Nephron progenitor cell (in vitro differentiated cells): ENCODE data around the gene APLNR.

ENCODE experiments used
- DNase-seq: peaks from one replicate; pipeline ENCODE4 v3.0.0; 2021
- H3K27ac Mint-ChIP-seq: 2 replicates; pipeline ENCODE4 v1.8.0; 2021; ENCODE audit warnings: mild to moderate bottlenecking, moderate library complexity, mixed read lengths
- H3K27me3 Mint-ChIP-seq: 2 replicates; pipeline ENCODE4 v1.8.0; 2021; ENCODE audit warnings: mild to moderate bottlenecking, low read depth, mixed read lengths; ENCODE audit not compliant: poor library complexity
- H3K36me3 Mint-ChIP-seq: 2 replicates; pipeline ENCODE4 v1.8.0; 2021; ENCODE audit warnings: low read depth, mixed read lengths
- H3K4me1 Mint-ChIP-seq: 2 replicates; pipeline ENCODE4 v1.8.0; 2021; ENCODE audit warnings: mixed read lengths
- H3K4me3 Mint-ChIP-seq: 2 replicates; pipeline ENCODE4 v1.8.0; 2021; ENCODE audit warnings: mild to moderate bottlenecking, moderate library complexity, mixed read lengths
- H3K9me3 Mint-ChIP-seq: 2 replicates; pipeline ENCODE4 v1.8.0; 2021; ENCODE audit warnings: mild to moderate bottlenecking, moderate library complexity, mixed read lengths
- CTCF ChIP-seq: fragments of 200-600 bp; sonication (generic); IDR thresholded peaks from 2 replicates; pipeline ENCODE4 v1.5.0; 2021; ENCODE audit warnings: antibody characterized with exemption

APLNR gene

DNA sequence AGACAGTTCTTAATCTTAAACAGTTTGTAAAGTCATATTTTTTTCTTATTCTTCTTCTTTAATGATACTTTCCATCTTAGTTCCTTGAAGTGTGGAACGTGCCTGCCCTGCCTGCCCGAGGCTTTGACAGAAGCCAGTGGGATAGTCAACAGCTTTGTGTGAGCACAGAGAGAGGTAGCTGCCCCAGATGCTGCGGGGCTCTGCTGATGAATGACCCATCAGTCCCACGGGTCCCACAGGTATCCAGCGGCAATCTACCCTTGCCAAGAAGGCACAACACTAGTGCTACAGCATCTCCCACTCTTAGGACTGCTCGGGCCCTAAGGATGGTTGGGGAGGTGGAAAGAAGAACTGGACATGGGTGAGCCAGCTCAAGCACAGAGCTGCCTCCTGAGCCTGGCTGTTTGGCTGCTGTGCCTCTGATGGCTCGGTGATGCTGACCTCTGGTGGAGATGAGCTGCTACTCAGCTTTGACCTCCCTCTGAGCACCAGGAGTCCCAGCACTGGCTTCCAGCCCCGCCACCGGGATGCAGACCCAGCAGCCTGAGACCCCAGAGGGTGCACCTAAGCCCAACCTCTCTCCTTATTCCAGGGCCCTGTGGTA lies 11.8 kb upstream of the APLNR start:
- Mint-ChIP-seq H3K27me3 (no peaks in the 10 kb centered on the region), H3K27ac (no peak overlapping the region), H3K4me1 (peaks cover 23% of the 10 kb centered on the region), H3K36me3 (no peaks in the 10 kb centered on the region), H3K4me3 (no peak overlapping the region), H3K9me3 (no peaks in the 10 kb centered on the region)
- peak; percentile 78 for DNase-seq
- peak; percentile 57 for TF ChIP-seq CTCF

DNA sequence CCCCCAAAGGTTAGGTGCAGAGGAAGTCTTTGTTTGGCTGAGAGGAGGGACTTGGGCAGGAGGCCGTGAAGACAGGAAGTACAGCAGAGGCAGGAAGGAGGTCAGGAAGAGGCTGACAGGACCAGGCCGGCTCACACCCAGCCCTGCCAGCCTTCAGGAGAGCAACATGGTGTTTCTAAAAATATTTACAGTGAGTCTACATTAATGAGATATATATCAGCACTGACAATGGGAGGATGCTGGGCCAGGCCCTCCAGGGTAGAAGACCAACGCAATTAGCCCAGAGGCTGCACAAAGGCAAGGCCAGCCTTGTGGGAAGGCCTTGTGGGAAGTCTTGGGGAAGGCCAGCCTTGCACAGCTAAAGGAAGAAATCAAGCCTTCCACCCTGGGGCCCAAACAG lies 7.9 kb upstream of the APLNR start:
- H3K4me1 Mint-ChIP-seq: peaks cover 43% of the 10 kb centered on the region
- no peak for TF ChIP-seq CTCF
- DNase-seq: no peak
- H3K27ac Mint-ChIP-seq: peak overlapping the region; percentile 81
- no peaks in the 10 kb centered on the region for H3K9me3 Mint-ChIP-seq
- no peaks in the 10 kb centered on the region for H3K27me3 Mint-ChIP-seq
- no peak overlapping the region for H3K4me3 Mint-ChIP-seq
- no peaks in the 10 kb centered on the region for H3K36me3 Mint-ChIP-seq

DNA sequence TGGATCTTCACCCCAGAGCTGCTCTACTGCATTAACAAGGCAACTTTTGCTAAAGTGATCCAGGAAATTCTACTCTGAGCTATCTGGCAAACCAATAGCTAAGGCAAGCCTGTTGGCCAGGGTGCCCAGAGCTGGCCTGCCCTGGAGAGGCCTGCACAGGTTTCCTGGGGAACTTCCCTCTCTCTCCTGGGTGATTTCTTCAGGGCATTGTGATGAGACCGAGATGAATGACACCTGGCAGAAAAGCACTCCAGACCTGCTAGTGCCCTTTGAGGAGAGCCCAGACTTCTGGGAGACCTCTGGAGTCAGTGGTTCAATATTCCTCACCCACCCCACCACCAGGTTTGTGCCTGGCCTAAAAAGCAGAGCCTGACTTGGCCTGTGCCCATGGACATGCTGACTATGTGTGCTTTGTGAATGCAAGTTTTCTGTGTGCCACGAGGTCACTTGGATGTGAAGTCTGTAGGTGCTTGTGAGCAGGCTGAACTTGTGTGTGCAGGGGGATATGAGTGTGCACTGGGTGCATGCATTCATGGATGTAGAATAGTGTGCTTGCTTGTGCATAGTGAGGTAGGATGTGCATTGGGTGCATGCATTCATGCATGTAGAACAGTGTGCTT lies 4.4 kb upstream of the APLNR start:
- H3K4me3 Mint-ChIP-seq: no peak overlapping the region
- H3K36me3 Mint-ChIP-seq: no peaks in the 10 kb centered on the region
- H3K27me3 Mint-ChIP-seq: peaks cover 3% of the 10 kb centered on the region
- TF ChIP-seq CTCF: no peak
- H3K27ac Mint-ChIP-seq: peak overlapping the region; percentile 16
- H3K4me1 Mint-ChIP-seq: peaks cover 74% of the 10 kb centered on the region
- H3K9me3 Mint-ChIP-seq: no peaks in the 10 kb centered on the region
- no peak for DNase-seq

GRCh38 chr11:57240757-57241156 lies 3.7 kb upstream of the APLNR start:
- H3K27ac Mint-ChIP-seq: peak overlapping the region; percentile 93
- H3K4me3 Mint-ChIP-seq: peak overlapping the region; percentile 33

DNA sequence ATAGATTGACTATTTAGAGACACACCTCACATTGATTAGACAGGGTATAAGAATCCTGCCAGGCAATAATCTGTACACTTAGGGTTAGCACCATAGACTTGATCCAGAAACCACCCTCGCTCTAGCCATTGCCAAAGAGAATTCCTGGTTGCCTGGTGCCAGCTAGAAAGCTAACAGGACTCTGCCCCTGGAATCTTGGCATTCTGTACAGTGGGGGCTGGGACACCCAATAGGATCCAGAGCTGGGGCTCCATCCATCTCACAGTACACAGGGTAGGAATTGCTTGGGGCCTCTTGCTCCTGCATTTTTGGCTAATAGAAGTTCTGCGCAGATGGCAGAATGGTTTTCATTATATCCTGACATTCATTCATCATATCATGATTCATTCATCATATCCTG lies 3.0 kb upstream of the APLNR start:
- no peak overlapping the region for H3K27ac Mint-ChIP-seq
- no peak overlapping the region for H3K4me3 Mint-ChIP-seq
- H3K9me3 Mint-ChIP-seq: no peaks in the 10 kb centered on the region
- no peaks in the 10 kb centered on the region for H3K36me3 Mint-ChIP-seq
- H3K4me1 Mint-ChIP-seq: peaks cover 89% of the 10 kb centered on the region
- no peak for DNase-seq
- no peak for TF ChIP-seq CTCF
- H3K27me3 Mint-ChIP-seq: peaks cover 3% of the 10 kb centered on the region

More at GRCh38 chr11:57240757-57241156, 3.7 kb upstream of the APLNR start:
- Mint-ChIP-seq H3K36me3 (no peaks in the 10 kb centered on the region), H3K9me3 (no peaks in the 10 kb centered on the region), H3K27me3 (peaks cover 3% of the 10 kb centered on the region), H3K4me1 (peaks cover 81% of the 10 kb centered on the region)
- DNase-seq: peak; percentile 31
- no peak for TF ChIP-seq CTCF

DNA sequence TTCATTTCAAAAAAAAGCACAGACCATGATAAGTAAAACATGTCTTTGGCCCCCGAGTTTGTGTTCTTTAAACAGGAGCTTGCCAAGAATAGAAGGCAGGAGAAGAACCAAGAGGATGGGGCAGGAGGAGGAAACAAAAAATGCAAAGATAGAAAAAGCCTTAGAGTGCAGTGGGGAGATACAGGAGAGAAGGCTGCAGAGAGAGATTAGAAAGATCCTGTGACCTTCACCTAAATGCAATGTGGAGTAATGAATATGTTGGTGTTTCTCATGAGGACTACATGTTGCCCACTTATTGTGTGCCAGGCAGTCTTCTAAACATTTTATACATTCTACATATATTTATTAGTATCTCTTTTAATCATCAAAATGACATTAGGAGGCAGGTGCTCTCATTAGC lies 2.3 kb upstream of the APLNR start:
- Mint-ChIP-seq H3K4me3 (no peak overlapping the region), H3K4me1 (peaks cover 90% of the 10 kb centered on the region)
- no peak for TF ChIP-seq CTCF

More for the DNA sequence above, 2.3 kb upstream of the APLNR start:
- H3K9me3 Mint-ChIP-seq: no peaks in the 10 kb centered on the region
- peaks cover 3% of the 10 kb centered on the region for H3K27me3 Mint-ChIP-seq
- no peak overlapping the region for H3K27ac Mint-ChIP-seq
- H3K36me3 Mint-ChIP-seq: no peaks in the 10 kb centered on the region
- no peak for DNase-seq
